ENCODE measurements around the gene METTL5.
"Not testable (repeated sequence)": the region's sequence is repeated elsewhere in the genome, so short reads cannot be mapped to it uniquely, and the experiment has no call there.

The METTL5 gene

GRCh38 chr2:169828141-169828811, 3.6 kb upstream of the METTL5 start:
- peak; percentile 35 for DNase-seq

DNA sequence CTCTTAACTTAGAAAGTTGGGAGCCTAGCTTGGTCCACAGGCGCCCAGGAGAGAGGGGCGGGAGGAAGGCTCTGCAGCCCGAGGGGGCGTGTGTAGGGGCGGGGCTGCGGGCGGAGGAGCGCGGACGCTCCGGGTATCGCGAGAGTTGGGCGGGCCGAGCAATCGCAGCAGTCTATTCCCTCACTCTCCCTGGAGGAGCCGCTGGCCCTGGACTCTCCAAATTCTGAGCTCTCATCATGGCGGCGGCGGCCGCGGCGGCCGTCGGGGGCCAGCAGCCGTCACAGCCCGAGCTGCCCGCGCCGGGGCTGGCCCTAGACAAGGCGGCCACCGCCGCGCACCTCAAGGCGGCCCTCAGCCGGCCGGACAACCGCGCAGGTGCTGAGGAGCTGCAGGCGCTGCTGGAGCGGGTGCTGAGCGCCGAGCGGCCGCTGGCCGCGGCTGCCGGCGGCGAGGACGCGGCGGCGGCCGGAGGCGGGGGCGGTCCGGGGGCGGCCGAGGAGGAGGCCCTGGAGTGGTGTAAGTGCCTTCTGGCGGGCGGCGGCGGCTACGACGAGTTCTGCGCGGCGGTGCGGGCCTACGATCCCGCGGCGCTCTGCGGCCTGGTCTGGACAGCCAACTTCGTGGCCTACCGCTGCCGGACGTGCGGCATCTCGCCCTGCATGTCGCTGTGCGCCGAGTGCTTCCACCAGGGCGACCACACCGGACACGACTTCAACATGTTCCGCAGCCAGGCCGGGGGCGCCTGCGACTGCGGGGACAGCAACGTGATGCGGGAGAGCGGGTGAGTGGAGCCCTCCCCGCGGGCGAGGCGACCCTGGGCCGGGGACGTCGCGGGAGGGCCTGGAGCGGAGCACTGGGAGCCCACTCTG, 2.8 kb upstream of the METTL5 start, which contains the start of gene UBR3:
Gene UBR3, plus strand, starts transcription at position 183 of the 869 bp plus-strand sequence. Its CDS starts 54 bp downstream, at position 237.
- peak; percentile 87 for DNase-seq

DNA sequence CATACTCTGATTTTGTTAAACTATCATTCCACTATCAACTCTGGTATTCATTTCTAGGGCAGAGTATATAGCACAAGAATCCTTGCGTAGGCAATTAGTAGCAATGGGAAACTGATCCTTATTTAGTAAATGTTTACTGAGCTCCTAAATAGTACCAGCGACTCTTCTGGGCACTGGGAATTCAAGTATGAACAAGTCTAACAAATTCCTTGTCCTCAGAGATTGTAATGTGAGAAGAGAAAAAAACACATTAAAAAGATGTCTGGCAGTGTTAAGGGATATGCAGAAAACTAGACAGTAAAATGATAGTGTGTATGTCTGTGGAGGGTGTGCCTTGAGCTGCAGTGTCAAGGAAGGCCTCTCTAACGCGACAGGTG, 721 bp downstream of the METTL5 start:
- no peak for DNase-seq

DNA sequence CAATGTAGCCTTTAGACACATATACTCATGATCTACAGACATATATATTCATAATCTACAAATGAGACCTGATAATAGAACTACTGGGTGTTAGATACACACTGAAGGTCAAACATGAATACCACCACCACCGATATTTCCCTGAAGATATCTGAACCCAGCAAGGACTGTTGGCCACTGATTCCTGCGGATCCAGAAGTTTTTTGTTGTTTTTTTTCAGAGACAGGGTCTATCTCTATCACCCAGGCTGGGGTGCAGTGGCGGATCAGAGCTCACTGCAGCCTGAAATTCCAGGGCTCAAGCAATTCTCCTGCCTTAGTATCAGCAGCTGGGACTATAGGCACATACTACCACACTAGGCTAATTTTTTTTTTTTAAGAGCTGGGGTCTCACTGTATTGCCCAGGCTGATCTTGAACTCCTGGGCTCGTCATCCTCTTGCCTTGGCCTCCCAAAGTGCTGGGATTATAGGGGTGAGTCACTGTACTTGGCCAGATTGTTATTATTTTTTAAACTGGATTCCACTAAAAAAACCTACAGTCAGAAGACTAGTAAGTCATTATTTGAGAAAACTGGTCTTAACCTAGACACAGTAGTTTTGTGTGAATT, 1.8 kb downstream of the METTL5 start:
- DNase-seq, result no peak

DNA sequence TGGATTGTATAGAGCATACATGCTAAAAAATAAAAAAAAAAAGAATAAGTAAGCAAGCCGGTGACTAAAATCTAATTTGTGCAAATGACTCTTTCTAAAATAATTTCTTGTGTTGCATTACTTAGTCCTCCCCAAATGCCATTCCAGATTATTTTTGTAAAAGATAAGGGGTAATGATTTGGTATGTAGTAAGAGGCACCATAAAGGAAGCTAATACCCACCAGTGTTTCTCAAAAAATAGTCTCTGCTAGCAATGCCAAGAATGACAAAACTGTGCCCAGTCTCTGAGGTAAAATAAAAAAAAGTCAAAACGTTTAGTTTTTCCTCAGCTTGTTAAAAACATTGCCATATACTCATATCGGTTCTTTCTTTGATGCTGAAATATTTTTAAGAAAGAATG, 2.7 kb downstream of the METTL5 start:
- no peak for DNase-seq

DNA sequence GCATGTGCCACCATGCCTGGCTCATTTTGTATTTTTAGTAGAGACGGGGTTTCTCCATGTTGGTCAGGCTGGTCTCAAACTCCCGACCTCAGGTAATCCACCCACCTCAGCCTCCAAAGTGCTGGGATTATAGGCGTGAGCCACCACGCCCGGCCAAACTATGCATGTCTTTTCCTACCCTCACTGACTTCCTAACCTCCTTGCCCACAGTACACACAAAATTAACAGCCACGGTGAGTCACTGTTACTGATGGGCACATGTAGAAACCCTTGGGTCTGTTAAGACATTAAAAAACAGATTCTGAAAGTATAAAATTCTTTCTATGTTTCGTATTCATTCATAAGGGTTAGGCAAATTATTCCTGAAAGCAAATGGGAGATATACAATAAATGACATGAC, 4.6 kb downstream of the METTL5 start:
- DNase-seq, result not testable (repeated sequence)

- no peak for DNase-seq
These were observed 5.6 kb downstream of the METTL5 start for GRCh38 chr2:169819106-169819505.

DNA sequence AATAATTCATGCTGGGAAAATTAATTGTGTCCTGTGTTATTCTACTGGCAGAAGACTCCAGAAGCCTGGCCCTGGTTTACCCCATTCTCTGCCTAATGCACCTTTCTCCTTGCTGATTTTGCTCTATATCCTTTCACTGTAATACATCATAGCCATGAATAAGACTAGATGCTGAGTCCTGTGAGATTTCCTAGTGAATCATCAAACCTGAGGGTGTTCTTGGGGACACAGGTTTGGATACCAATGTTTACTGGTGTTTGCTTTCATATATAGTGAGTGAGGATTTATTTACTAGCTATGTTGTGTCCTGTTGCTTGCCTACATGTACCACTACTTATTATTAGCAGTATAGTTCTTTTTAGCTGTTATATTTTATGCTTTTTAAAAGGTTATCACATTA, 6.5 kb downstream of the METTL5 start:
- DNase-seq, result no peak

DNA sequence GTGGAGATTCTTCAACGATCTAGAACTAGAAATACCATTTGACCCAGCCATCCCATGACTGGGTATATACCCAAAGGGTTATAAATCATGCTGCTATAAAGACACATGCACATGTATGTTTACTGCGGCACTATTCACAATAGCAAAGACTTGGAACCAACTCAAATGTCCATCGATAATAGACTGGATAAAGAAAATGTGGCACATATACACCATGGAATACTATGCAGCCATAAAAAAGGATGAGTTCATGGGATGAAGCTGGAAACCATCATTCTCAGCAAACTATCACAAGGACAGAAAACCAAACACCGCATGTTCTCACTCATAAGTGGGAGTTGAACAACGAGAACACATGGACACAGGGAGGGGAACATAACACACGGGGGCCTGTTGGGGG, 7.3 kb downstream of the METTL5 start:
- not testable (repeated sequence) for DNase-seq

DNA sequence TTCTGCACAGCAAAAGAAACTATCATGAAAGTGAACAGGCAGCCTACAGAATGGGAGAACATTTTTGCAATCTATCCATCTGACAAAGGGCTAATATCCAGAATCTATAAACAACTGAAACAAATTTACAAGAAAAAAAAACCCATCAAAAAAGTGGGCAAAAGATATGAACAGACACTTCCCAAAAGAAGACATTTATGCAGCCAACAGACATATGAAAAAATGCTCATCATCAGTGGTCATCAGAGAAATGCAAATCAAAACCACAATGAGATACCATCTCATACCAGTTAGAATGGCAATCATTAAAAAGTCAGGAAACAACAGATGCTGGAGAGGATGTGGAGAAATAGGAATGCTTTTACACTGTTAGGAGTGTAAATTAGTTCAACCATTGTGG, 7.7 kb downstream of the METTL5 start:
- DNase-seq, result not testable (repeated sequence)

DNA sequence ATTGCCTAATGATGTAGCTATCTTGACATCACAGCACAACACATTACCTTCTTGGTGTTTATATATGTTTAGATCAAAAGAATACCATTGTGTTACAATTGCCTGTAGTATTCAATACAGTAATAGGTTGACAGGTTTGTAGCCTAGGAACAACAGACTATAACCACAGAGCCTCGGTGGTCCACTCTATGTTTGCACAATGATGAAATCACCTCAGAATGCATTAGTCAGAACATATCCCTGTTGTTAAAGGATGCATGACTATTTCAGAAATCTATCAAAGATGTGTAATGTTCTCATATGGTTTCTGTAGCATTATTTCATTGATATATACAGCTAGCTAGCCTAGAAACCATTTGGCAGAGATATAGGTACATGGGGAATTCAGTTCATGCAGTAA, 8.9 kb downstream of the METTL5 start:
- DNase-seq, result no peak

DNA sequence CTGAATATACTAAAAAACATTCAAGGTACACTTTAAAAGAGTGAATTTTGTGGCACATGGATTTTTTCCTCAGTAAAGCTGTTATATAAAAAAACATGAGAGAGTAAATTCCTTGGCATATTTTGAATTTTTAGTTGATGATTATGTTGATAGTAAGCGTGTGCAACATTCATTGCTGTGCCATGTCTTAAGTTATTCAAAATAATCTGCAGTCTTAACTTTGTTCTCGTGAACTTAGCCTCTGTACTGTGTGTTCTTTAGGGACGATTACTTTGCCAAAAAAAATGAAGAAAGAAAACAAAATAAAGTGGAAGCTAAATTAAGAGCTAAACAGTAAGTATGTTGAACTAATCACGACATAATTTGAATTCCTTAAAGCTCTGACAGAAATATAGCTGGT, 16.5 kb downstream of the METTL5 start:
- DNase-seq, result no peak

DNA sequence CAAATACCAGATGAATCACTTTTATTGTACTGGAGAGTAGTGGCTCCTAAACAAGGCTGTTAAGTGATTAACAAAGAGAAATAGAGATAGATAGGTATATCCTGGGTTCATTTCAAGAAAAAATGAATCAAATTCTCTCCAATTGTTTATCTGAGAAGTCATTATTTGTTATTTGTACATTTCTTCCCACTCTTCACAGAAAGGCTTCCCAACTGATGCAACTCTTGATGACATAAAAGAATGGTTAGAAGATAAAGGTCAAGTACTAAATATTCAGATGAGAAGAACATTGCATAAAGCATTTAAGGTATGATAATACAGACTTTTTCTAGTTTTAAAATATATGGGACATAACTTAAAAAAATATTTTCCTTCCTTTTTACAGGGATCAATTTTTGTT, 18.1 kb downstream of the METTL5 start:
- DNase-seq, result no peak

- no peak for DNase-seq
These were observed 21.2 kb downstream of the METTL5 start for GRCh38 chr2:169803480-169803879.

DNA sequence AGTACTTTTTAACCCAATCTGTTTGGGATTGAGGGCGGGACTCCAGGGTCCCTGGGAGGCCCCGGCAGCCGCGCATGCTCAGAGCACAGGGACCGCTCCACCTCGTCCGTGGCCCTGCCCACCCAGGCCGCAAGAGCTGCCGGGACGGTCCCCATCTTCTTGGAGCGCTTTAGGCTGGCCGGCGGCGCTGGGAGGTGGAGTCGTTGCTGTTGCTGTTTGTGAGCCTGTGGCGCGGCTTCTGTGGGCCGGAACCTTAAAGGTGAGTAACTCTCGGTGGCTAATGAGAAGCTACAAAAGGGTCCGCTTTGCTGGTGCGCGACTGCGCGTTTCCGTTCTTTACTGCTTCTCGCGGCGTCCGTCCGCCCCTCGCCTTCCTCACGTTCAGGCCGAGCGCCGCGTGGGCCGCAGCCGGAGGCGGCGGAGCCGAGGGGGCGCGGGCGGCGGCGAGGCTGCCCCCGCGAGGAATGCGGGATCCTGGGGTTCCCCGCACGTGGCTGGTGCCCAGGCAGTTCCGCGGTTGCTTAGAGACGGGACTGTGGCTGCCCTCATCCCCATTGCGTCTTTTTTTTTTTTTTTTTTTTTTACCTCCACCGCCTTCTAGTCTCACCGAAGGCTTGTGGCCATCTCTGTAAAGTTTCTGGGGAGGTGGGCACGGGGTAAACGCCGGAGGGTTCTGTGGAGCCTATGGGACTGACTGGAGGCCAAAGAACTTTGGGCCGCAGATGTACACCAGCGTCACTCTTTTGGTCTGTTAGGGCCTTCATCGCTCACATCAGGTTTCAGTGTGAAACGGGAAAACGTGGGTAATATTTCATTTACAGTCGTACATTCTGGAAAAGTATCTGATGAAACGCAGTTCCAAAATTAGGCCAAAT, 25.8 kb downstream of the METTL5 start, which contains the start of gene SSB:
Gene SSB, plus strand, starts transcription at position 154 of the 875 bp plus-strand sequence. CDS start 2,090 bp downstream, outside the sequence.
- DNase-seq, result peak; percentile 87

GRCh38 chr2:169798397-169798717, 26.3 kb downstream of the METTL5 start:
- DNase-seq, result no peak

GRCh38 chr2:169797601-169798000, 27.1 kb downstream of the METTL5 start:
- no peak for DNase-seq

GRCh38 chr2:169796441-169796840, 28.3 kb downstream of the METTL5 start:
- DNase-seq, result no peak

DNA sequence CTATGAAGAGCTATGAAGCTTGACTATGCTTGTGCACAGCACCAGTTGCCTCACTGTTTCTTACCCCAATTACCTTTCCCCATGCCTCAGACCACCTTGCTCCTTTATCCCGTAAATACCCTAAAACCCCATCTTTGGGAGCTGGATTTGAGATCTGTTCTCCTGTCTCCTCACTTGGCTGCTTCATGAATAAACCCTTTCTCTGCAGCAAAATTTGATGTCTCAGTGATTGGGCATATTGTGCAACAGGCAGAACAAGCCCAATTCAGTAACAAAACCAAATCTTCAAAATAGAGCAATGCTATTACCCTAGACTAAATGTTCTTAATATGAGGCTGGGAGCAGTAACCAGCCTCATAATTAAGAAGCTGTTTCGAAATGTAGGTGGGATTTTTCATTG, 29.5 kb downstream of the METTL5 start:
- DNase-seq, result no peak

DNA sequence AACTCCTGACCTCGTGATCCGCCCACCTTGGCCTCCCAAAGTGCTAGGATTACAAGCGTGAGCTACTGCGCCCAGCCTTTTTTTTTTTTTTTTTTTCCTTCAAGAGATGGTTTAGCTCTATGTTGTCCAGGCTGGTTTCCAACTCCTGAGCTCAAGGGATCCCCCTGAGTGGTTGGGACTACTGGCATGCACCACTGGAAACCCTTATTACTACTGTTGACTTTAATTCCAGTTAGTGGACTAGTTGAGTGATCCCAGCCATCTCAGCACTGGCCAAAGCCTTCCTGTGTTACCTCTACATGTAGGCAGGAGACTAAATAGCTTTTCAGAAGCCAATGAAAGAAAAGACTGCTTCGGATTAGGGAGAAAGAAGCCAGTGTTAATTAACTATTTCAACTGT, 34.1 kb downstream of the METTL5 start:
- no peak for DNase-seq

- no peak for DNase-seq
These were observed 42.2 kb downstream of the METTL5 start for GRCh38 chr2:169782513-169782912.

DNA sequence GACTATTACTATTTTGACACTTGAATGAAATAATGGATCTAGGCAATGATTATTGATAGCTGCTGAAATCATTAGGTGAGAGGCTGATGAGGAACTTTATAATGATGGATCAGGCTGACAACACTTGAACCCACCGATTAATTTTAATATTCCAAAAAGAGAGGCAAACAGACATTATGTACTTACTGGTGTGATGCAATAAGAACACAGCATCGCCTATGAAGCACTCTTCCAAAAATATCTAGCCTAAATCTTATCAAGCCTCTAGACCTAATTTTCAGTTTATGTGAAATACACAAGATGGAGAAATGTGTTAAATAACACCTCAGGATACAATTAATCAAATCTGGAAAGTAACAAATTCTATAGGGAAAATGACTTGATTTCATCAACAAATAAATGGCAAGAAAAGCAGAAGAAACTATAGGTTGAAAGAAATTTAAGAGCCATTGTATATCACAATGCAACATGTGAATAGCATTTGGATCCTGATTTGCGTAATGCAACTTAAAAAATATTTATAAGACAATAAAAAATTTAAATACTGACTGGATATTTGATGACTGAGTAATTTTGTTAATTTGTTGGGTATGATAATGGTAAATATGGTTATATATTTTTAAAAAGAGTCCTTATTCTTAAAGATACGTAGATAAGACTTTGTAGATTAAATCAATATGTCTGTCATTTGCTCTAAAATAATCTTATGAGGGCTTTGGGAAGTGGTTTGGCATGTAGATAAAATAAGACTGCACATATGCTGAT, 43.3 kb downstream of the METTL5 start:
- DNase-seq, result no peak
